Measurements from ENCODE around the gene SLC35G3.
"Not testable (repeated sequence)": the region's sequence is repeated elsewhere in the genome, so short reads cannot be mapped to it uniquely, and the experiment has no call there.

The SLC35G3 gene

DNA sequence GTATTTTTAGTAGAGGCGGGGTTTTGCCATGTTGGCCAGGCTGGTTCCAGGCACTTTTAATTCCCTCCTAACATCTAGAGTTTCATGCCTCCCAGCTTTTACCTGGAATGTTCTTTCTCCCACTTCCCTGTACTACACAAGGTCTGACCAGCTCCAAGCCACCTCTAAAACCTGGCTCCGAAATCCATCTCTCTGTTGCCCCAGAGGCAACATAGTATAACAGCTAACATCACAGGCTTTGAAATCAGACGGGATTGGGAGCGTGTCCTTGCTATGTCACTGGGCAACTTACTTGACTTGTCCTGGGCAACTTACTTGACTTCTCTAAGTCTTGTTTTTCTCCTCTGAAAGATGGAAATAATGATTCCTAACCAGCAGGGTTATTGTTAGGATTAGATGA is 31.4 kb downstream of the SLC35G3 start:
- DNase-seq, result no peak

DNA sequence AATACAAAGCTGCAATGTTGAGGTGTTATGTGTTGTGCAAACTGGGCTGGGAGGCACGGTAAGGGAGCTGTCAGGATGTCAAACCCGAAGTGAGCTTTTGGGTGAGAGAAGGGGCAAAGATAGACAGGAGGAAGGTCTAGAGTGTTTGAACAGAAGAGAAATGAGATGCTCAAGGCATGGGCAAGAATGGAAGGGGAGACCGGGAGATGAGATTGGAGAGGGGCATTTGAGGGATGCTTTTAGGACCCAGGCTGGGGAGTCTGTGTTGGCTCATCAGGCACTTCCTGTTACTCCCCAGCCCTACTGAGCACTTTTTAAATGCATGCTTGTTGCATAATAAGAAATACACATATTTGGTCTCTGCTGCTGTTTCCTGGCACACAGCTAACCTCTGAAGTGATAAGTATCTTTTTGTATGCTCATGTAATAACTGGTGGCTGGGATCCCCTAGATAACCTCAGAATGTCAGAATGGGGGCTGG is 32.9 kb downstream of the SLC35G3 start:
- DNase-seq, result no peak

DNA sequence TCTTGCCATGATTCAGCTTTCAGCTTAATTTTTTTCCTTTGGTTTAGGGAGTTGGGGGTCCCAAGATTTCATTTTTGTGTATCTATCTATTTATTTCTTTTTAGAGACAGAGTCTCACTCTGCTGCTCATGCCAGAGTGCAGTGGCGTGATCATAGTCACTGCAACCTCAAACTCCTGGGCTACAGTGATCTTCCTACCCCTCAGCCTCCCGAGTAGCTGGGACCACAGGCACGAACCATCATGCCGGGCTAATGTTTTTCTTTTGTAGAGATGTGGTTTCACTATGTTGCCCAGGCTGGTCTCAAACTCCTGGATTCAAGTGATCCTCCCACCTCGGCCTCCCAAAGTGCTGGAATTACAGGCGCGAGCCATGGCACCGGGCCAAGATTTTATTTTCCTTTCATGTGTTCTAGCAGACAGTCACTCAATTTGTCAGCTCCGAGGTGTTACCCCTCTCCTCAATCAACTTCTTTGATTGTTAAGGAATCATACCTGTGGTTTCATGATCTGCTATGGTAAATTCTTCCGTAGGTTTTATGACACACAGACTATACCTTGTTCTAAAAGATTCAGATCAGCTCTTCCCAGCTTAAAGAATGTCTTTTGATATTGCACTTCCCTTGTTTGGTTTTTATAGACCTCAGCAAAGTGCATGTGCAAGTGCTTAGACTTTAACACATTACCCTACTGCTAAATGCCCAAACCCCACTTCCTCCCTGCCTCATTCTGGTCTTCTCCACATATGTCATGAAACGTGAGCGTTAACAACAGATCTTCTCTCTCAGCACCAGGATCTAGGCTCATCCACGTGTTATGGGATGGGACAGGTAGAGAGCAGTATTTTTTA is 33.6 kb downstream of the SLC35G3 start:
- no peak for DNase-seq

- DNase-seq, result no peak
These were observed 34.3 kb downstream of the SLC35G3 start for GRCh38 chr17:35159940-35160339.

GRCh38 chr17:35155246-35155645 is 38.9 kb downstream of the SLC35G3 start:
- no peak for DNase-seq

- DNase-seq, result no peak
These were observed 39.7 kb downstream of the SLC35G3 start for GRCh38 chr17:35154196-35155165.

- DNase-seq, result no peak
These were observed 41.6 kb downstream of the SLC35G3 start for GRCh38 chr17:35152421-35153140.

- DNase-seq, result not testable (repeated sequence)
These were observed 43.1 kb downstream of the SLC35G3 start for GRCh38 chr17:35151080-35151479.

DNA sequence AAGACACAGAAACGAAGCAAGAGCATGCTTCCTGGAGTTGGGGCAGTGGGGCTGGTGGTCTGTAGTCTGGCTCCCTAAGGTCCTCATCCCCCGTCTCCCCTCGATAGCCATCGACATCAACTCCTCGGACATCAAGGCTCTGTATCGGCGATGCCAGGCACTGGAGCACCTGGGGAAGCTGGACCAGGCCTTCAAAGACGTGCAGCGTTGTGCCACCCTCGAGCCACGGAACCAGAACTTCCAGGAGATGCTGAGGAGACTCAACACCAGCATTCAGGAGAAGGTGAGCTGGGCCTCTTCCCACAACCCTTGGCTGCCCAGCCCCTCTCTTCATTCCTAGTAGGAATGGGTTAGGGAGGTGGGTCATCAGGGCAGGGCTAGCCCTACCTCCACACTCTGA is 44.3 kb downstream of the SLC35G3 start:
- DNase-seq, result no peak

DNA sequence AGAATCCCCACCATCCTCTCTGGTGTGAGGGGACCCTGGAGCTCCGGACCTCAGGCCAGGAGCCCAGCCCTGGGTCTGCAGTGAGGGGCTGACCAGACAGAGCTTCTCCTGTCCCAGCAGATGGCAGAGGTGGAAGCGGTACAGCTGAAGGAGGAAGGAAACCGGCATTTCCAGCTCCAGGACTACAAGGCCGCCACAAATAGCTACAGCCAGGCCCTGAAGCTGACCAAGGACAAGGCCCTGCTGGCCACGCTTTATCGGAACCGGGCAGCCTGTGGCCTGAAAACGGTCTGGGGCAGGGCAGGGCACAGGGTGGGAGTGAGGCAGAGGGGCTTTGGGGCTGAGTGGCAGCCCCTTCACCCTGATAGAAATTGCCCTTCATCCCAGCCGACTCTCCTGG is 46.0 kb downstream of the SLC35G3 start:
- no peak for DNase-seq

DNA sequence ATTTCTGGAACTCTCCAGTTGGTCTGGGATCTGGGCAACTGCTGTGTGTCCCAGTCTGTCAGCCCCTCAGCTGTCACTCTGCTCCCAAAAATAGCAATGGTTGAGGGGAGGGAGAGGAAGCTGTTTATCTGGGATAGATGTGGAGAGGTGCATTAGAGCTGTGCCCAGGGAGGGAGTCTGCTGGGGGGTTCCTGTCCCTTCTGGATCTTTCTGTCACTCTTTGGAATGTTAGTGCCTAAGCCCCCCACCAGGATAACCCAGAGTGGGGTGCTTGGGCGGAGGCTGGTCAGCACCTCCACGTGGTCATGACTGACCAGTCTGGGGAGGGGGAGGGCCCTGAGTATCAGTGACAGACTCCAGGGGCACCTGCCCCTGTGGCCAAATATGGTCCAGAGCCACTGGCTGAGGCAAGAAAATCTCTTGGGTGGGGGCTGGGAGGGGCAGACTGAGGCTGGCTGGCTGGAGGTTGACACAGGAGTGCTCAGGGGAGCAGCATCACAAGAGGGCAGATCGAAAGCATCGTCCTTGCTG is 46.8 kb downstream of the SLC35G3 start, which contains the start of gene UNC45B:
Gene UNC45B, plus strand, starts transcription at position 443 of the 531 bp plus-strand sequence. CDS start 447 bp downstream, outside the sequence.
- DNase-seq, result no peak

- DNase-seq, result no peak
These were observed 47.9 kb downstream of the SLC35G3 start for GRCh38 chr17:35146214-35146833.

- DNase-seq, result no peak
These were observed 49.4 kb downstream of the SLC35G3 start for GRCh38 chr17:35144840-35145239.
